Astrocyte of the spinal cord (primary cell): ENCODE results near the gene TXNDC16.

ENCODE experiments used
- DNase-seq: peaks from one replicate; pipeline ENCODE4 v3.0.0; 2011; ENCODE audit warnings: low read depth, low spot score
- H3K4me3 ChIP-seq: 2 replicates; pipeline ENCODE4 v1.5.1; 2011; ENCODE audit warnings: low read depth, mild to moderate bottlenecking, low read length, moderate library complexity
- in situ Hi-C: cut with HindIII; loops from 2 replicates; pipeline ENCODE4 v1.10.0; 2017; ENCODE audit warnings: low sequenced_read_pairs
- TF ChIP-seq, protein P1 (sequence below): IDR thresholded peaks from 2 replicates; pipeline ENCODE4 v1.5.1; 2012; ENCODE audit warnings: low read depth, mild to moderate bottlenecking, low read length, inconsistent platforms

The TXNDC16 gene

DNA sequence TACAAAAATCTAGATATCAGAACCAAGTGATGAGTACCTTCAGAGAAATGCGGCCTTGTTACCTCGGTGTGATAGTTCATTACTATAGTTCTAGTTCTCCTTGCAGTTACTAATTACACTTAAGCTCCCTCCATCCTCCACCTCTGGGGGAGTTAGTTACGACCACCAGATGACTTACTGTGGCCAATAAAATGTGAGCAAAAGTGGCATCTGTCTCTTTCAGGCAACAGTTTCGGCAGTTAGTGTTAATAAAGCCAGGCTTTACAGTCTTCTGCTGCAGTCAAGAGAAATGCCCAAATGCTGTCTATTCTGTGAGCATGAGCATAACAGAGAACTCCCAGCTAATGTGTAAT, 6.0 kb downstream of the TXNDC16 start:
- TF ChIP-seq, protein P1, sequence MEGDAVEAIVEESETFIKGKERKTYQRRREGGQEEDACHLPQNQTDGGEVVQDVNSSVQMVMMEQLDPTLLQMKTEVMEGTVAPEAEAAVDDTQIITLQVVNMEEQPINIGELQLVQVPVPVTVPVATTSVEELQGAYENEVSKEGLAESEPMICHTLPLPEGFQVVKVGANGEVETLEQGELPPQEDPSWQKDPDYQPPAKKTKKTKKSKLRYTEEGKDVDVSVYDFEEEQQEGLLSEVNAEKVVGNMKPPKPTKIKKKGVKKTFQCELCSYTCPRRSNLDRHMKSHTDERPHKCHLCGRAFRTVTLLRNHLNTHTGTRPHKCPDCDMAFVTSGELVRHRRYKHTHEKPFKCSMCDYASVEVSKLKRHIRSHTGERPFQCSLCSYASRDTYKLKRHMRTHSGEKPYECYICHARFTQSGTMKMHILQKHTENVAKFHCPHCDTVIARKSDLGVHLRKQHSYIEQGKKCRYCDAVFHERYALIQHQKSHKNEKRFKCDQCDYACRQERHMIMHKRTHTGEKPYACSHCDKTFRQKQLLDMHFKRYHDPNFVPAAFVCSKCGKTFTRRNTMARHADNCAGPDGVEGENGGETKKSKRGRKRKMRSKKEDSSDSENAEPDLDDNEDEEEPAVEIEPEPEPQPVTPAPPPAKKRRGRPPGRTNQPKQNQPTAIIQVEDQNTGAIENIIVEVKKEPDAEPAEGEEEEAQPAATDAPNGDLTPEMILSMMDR: no peak
- H3K4me3 ChIP-seq: no peak overlapping the region
- in situ Hi-C loops: no loop called here
- DNase-seq: no peak

DNA sequence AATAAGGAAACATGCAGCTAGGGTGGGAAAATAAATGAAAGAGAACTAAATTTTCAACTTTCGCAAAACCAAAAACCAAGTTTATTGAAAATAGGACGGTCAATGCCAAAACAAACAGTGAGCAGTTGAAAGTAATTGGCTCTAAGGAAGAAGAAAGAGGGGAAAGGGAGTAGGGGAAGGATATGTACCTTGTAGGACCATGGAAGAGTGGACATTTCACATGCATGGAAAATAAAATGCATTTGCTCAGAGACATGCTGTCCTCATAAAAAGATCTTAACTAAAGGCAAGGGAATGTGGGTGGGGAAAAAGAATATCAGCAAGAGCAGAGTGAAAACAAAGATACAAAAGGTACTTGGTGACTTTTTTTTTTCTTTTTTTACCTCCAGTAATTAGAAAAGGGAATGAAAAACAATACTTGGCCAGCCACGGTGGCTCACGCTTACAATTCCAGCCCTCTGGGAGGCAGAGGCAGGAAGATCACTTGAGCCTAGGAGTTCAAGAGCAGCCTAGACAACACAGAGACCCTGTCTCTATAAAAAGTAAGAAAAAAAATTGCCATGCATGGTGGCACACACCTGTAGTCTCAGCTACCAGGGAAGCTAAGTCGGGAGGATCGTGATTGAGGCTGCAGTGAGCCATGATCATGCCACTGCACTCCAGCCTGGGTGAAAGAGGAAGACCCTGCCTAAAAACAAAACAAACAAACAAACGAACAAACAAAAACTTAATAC, 6.6 kb downstream of the TXNDC16 start:
- TF ChIP-seq, protein P1: no peak
- no peak overlapping the region for H3K4me3 ChIP-seq
- no peak for DNase-seq
- in situ Hi-C loops: no loop called here

DNA sequence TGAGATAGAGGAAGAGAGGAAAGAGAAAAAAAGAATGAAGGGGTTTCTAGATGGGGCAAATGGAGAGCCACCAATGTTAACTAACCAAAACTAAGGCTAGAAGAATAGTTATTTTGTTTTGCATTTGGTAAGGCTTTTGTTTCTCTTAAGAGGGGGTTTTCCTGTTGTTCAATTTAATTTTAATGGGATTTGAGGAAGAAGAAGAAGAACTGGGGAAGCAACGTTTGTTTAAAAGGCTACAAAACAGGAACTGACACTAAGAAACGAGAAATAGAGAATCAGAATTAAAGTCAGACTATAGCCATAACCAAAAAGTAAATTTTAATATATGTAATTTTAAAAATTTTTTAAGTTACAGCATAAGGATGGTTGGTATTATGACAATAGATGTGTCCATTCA, 13.7 kb downstream of the TXNDC16 start:
- no peak for DNase-seq
- TF ChIP-seq, protein P1: no peak

DNA sequence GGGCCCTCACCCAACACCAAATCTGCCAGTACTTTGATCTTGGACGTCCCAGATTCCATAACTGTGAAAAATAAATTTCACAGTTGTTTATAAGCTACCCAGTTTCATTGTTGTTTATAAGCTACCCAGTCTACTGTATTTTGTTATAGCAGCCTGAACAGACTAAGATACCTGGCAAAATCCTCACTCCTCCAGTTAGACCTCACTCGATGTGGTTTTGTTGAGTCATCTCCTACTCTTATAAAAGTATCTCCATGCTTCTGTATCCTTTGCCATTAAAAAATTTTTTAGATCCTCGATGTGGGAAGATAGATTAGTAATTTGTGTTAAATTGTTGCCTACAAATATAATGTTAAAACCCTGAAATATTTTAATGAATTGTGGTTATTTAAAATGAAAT, 16.0 kb downstream of the TXNDC16 start:
- no peak for DNase-seq
- in situ Hi-C loops: no loop called here
- TF ChIP-seq, protein P1: no peak
- H3K4me3 ChIP-seq: no peak overlapping the region

More for the DNA sequence above, 13.7 kb downstream of the TXNDC16 start:
- H3K4me3 ChIP-seq: no peak overlapping the region
- in situ Hi-C loops: no loop called here

DNA sequence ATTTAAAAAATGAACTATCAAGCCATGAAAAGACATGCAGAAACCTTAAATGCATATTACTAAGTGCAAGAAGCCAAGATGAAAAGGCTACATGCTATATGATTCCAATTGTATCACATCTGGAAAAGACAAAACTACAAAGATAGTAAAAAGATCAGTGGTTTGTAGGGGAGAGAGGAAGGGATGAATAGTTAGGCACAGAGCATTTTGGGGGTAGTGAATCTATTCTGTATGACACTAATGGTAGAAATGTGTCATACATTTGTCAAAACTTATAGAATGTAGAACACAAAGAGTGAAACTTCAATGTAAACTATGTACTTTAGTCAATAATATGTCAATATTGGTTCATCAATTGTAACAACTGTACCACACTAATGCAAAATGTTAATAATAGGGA, 20.8 kb downstream of the TXNDC16 start:
- no peak overlapping the region for H3K4me3 ChIP-seq
- in situ Hi-C loops: no loop called here
- DNase-seq: no peak
- TF ChIP-seq, protein P1: no peak

DNA sequence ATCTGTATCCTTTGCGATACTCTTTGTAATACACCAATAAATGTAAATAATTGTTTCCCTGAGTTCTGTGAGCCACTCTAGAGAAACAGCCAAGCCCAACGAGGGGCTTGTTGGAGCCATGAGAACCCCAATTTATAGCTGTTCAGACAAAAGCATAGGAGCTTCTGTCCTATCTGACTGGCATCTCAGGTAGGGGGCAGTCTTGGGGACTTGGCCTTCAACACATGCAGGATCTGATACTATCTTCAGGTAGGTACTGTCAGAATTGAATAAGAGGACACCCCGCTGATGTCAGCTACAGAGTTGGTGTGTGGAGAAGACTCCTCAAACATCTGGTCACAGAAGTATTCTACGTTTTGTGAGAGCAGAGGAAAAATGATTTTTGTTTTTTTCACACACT, 25.3 kb downstream of the TXNDC16 start:
- in situ Hi-C loops: no loop called here
- DNase-seq: no peak
- no peak overlapping the region for H3K4me3 ChIP-seq
- TF ChIP-seq, protein P1: no peak
